Left kidney (tissue), 2 donors: Measurements from ENCODE around the gene DDIAS. TPM values are rescaled to one million over a fixed set of nuclear protein-coding genes. Genes with fewer than 3 reads are reported as not detected.
"Not testable (repeated sequence)": the region's sequence is repeated elsewhere in the genome, so short reads cannot be mapped to it uniquely, and the experiment has no call there.

Experiments used
- DNase-seq: peaks from one replicate; pipeline ENCODE4 v3.0.0-alpha.2; 2013
- polyA plus RNA-seq: library from polyadenylated mRNA; unstranded; fragments of 120-200 nt; gene quantifications from one replicate; pipeline ENCODE4 v1.2.1, GENCODE V29; 2013; ENCODE audit not compliant: insufficient read length

Gene DDIAS
- polyA plus RNA-seq, 1 donor, result 11.4 TPM

GRCh38 chr11:82883853-82884252 lies 17.7 kb upstream of the DDIAS start:
- DNase-seq, result no peak

DNA sequence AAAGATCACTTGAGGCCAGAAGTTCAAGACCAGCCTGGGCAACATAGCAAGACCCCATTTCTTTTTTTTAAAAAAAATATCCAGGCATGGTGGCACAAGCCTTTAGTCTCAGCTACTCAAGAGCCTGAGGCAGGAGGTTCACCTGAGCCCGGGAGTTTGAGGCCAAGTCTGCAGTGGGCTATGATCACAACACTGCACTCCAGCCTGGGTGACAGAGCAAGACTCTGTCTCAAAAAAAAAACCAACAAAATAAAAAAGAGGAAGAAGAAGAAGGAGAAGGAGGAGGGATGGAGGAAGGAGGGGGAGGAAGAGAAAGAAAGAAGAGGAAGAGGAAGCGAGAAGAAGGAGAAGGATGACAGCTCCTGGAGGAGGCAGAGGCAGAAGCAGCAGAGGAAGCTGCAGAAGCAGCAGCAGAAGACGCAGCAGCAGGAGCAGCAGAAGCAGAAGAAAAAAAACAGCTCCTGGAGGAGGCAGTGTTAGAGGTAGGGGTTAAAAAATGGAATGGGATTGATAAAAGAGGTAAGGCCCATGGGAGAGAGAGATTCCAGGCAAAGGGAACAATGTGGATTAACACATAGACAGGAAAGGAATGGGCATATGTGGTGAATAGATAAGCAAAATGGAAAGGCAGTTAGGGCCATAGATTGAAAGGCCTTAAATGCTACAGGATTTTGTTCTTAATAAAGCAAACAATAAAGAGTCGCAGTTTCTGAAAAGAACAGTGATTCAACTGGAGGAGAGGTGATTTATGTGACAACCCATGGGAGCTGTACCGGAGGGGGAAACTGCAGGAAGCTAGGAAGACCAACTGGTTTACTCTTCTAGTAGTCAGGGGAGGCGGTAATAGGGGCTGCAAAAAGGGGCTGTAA lies 12.2 kb upstream of the DDIAS start:
- DNase-seq, result peak; percentile 27

DNA sequence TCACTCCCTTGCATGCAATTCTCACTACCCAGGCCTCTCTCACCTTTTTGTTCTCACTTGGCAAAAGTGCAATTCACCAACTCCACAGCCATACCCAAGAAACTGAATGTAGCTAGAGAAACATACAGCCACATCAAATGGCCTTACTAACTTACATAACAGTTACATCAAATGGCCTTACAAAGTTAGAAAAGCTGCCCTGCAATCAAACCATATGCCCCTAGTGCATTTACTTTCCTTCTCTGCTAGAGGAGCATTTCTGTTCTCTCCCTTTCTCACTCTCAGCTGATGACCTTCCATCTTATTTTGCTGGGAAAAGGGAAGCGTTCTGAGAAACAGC lies 11.6 kb upstream of the DDIAS start:
- no peak for DNase-seq

DNA sequence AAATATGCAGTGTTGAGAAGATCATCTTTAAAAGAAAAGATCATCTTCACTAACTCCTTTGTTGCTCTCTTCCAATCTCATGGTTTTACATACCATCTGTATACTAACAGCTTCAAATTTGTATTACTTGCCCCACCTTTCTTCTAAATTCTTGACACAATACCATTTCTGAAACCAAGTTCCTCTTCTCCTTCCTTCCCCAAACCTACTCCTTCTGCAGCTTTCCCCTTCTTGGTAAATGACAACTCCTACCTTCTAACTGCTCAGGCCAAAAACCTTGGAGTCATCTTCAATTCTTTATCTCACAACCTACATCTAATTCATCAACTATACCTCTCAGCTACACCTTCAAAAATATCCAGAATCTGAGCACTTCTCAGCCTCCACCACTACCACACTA lies 10.6 kb upstream of the DDIAS start:
- no peak for DNase-seq

GRCh38 chr11:82892611-82893169 lies 8.8 kb upstream of the DDIAS start:
- DNase-seq, result no peak

- DNase-seq, result no peak
Measured at GRCh38 chr11:82895437-82896091, 6.0 kb upstream of the DDIAS start.

- no peak for DNase-seq
Measured at GRCh38 chr11:82896183-82896582, 5.4 kb upstream of the DDIAS start.

DNA sequence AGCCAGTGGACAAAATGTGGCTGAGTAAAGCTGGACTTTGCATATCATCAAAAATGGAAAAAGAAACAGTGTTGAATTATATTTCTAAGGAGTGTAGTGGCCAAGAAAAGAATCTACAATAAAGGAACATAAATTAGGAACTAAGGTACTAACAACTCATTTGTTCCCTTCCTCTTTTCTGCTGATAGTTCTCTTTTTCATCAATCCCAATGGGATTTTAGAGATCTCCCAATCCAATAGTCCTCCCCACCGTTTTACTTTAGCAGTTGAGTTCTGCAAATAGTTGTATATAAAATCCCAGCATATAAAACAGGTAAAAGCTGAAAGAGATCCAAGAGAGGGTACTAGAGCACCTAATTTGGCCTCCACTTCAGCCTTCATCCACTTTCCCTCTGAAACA lies 3.3 kb upstream of the DDIAS start:
- no peak for DNase-seq

DNA sequence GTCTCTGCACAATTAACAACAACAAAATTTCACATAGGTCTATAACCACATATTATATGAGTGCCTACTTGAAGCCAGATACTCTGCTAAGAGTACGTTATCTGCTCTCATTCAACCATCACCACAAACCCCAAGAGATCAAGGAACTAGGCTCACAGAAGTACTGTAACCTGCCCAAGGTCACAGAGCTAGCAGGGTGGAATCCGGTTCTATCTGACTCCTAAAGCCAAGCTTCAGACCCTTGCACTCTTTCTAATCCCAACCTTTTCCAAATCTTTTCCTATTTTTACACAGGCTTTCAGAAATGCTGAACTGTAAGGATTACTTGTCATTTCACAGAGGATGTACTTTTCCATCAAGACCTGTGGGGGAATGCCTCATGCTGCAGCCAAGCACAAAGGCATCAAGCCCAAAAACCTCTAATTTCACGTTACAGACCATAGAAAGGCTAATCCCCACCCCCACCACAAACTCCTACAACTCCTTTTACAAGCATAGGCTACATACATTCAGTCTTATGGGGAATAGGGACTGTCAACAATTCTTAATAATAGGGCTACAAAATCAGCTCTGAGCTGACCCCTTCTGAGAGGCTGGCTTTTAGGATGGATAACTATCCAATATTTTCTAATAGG lies 2.2 kb upstream of the DDIAS start:
- DNase-seq, result no peak

GRCh38 chr11:82899957-82900276 lies 1.6 kb upstream of the DDIAS start:
- DNase-seq, result no peak

GRCh38 chr11:82900277-82901164 lies 1.0 kb upstream of the DDIAS start, which contains the start of gene PRCP:
Gene PRCP (minus strand): TSS chr11:82900430. CDS start chr11:82900402, 28 bp downstream.
- DNase-seq, result peak; percentile 82

DNA sequence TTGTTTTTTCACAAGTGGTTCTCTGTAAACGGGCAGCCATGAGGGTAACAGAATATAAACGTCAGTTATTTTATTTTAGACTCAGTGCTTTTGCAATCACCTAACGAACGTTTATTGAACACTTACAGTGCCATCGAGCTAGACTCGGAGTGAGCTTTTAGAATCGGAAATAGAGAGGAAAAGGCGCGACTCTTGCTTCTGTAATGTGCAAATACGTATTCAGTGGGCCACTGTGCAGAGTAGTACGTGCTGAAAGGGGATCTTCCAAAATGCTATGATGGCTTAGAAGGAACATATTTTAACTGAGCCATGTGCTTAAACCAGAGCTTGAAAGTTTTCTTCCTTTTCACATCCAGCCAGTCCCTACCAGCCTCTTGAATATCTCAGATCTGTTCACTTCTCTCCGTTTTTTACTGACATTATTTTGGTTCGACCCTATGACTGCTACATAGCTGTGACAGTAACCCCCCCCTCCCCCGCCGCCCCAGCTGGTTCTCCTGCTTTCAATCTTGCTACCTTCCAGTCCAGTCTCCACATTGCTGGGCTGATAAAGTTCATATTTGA lies 468 bp downstream of the DDIAS start:
- no peak for DNase-seq

GRCh38 chr11:82902880-82903279 lies 1.3 kb downstream of the DDIAS start:
- no peak for DNase-seq

- no peak for DNase-seq
Measured at GRCh38 chr11:82903843-82904586, 2.5 kb downstream of the DDIAS start.

- no peak for DNase-seq
Measured at GRCh38 chr11:82906236-82906635, 4.7 kb downstream of the DDIAS start.

- DNase-seq, result no peak
Measured at GRCh38 chr11:82906931-82907330, 5.4 kb downstream of the DDIAS start.

DNA sequence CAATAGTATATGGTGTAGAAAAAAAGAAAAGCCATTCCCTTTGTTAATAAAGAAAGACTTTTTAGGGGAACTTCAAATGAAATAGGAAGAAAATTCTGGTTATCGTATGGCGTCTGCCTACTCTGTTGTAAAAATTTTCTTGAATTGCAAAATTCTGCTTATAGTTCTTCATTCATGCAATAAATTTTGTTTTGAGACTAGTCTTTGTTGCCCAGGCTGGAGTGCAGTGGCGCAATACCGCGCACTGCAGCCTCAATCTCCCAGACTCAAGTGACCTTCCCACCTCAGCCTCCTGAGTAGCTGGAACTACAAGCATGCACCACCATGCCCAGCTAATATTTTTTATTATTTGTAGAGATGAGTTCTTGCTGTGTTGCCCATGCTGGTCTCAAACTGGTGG lies 5.8 kb downstream of the DDIAS start:
- DNase-seq, result no peak

DNA sequence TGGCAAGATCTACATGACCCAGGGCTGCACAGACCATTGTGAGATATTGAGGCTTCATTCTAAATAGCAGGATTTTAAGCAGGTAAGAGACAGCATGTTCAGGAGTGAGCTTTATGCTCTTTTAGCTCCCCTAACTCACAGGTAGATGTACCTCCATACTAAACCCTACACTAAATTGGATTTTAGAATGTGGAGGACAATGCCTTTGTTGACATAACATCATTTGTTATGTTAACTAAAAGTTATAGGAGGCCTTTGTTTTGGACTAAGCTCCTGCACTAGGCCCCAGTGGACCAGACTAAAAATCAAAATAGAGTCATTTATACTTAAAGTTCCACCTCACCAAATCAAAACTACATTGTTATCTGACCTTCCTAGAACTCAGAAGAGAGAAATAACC lies 6.8 kb downstream of the DDIAS start:
- no peak for DNase-seq

GRCh38 chr11:82909015-82909640 lies 7.6 kb downstream of the DDIAS start:
- DNase-seq, result no peak

- DNase-seq, result not testable (repeated sequence)
Measured at GRCh38 chr11:82919786-82920185, 18.2 kb downstream of the DDIAS start.
